ENCODE data around the gene ATG14. TPM values are rescaled to one million over a fixed set of nuclear protein-coding genes. Genes with fewer than 3 reads are reported as not detected.

ATG14 gene
- total and polyA plus RNA-seq, 2 of the 13 experiments (the other 11 are each of a cell fraction or from before 2014, with no cell fraction given): 7.2 to 9.1 TPM

DNA sequence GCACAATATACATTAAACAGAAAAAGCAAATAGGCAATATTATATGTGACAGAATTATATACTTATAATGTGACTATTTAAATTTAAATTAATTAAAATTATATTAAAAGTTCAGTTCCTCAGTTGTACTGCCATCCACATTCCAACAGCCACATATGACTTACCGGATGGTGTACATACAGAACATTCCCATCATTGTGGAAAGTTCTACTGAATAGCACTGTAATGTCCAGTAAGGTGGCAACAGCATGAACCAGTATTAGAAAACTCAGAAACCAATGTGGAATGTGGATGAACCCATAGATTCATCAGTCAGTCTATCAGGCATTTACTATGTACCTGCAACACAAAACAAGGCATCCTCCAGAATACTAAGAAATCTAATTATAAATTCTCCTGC is 12.4 kb downstream of the ATG14 start (continued):
- TF ChIP-seq, protein P1, sequence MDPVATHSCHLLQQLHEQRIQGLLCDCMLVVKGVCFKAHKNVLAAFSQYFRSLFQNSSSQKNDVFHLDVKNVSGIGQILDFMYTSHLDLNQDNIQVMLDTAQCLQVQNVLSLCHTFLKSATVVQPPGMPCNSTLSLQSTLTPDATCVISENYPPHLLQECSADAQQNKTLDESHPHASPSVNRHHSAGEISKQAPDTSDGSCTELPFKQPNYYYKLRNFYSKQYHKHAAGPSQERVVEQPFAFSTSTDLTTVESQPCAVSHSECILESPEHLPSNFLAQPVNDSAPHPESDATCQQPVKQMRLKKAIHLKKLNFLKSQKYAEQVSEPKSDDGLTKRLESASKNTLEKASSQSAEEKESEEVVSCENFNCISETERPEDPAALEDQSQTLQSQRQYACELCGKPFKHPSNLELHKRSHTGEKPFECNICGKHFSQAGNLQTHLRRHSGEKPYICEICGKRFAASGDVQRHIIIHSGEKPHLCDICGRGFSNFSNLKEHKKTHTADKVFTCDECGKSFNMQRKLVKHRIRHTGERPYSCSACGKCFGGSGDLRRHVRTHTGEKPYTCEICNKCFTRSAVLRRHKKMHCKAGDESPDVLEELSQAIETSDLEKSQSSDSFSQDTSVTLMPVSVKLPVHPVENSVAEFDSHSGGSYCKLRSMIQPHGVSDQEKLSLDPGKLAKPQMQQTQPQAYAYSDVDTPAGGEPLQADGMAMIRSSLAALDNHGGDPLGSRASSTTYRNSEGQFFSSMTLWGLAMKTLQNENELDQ (CRISPR knock-in tag; IDR thresholded peaks at IDR 0.05; ENCODE audit: borderline replicate concordance): no peak
- TF ChIP-seq ZNF44 (CRISPR knock-in tag; IDR thresholded peaks at IDR 0.05): no peak
- TF ChIP-seq ZNF800 (CRISPR knock-in tag; IDR thresholded peaks at IDR 0.05): no peak
- TF ChIP-seq POGZ (CRISPR knock-in tag; IDR thresholded peaks at IDR 0.05): no peak
- no peak for TF ChIP-seq HOXA9 (CRISPR knock-in tag; IDR thresholded peaks at IDR 0.05; ENCODE audit: borderline replicate concordance)
- TF ChIP-seq ZNF350 (CRISPR knock-in tag; IDR thresholded peaks at IDR 0.05; ENCODE audit: borderline replicate concordance, low read depth): no peak
- TF ChIP-seq, protein P2, sequence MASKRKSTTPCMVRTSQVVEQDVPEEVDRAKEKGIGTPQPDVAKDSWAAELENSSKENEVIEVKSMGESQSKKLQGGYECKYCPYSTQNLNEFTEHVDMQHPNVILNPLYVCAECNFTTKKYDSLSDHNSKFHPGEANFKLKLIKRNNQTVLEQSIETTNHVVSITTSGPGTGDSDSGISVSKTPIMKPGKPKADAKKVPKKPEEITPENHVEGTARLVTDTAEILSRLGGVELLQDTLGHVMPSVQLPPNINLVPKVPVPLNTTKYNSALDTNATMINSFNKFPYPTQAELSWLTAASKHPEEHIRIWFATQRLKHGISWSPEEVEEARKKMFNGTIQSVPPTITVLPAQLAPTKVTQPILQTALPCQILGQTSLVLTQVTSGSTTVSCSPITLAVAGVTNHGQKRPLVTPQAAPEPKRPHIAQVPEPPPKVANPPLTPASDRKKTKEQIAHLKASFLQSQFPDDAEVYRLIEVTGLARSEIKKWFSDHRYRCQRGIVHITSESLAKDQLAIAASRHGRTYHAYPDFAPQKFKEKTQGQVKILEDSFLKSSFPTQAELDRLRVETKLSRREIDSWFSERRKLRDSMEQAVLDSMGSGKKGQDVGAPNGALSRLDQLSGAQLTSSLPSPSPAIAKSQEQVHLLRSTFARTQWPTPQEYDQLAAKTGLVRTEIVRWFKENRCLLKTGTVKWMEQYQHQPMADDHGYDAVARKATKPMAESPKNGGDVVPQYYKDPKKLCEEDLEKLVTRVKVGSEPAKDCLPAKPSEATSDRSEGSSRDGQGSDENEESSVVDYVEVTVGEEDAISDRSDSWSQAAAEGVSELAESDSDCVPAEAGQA (IDR thresholded peaks at IDR 0.05; ENCODE audit: low read depth): no peak
- TF ChIP-seq, protein P2 (CRISPR knock-in tag; IDR thresholded peaks at IDR 0.05; ENCODE audit: borderline replicate concordance): no peak
- TF ChIP-seq TEAD3 (CRISPR knock-in tag; optimal IDR thresholded peaks at IDR 0.05; ENCODE audit: borderline replicate concordance): no peak
- TF ChIP-seq ZNF513 (CRISPR knock-in tag; conservative IDR thresholded peaks at IDR 0.05): no peak
- no peak for TF ChIP-seq SYNCRIP (IDR thresholded peaks at IDR 0.05; ENCODE audit: insufficient read depth, low read depth, low read length)
- TF ChIP-seq ADNP (CRISPR knock-in tag; IDR thresholded peaks at IDR 0.05): no peak

All from HepG2 (cell line).